Adrenal gland (tissue), 5 donors: ENCODE data around the gene TESPA1.

Experiments used
- CTCF ChIP-seq, 6 experiments: fragments of 450-650 bp in 4 of 6; fragments of 200-600 bp in 2 of 6; sonication (generic) in 1 of 6; IDR thresholded peaks; 1 replicate in 5 of 6; 2 replicates in 1 of 6; pipeline versions ENCODE4 v1.5.1 to v1.8.0; 2016 to 2021; ENCODE audit warnings: antibody characterized with exemption in 6 of 6, mild to moderate bottlenecking in 2 of 6, moderate library complexity in 1 of 6
- POLR2A ChIP-seq, 2 donors: fragments of 450-650 bp; IDR thresholded peaks; one replicate each; pipeline ENCODE4 v1.6.1; 2017; ENCODE audit warnings: antibody characterized with exemption in 2 of 2, mild to moderate bottlenecking in 2 of 2, moderate library complexity in 1 of 2
- donor health status: DM: no; HTN: no; CAD: no.

- no peak for TF ChIP-seq CTCF (IDR thresholded peaks at IDR 0.05)
- TF ChIP-seq POLR2A (IDR thresholded peaks at IDR 0.05): no peak
Observed at GRCh38 chr12:54924972-54925707, 59.4 kb downstream of the TESPA1 start.
